Left forelimb (tissue), 1 donor: ENCODE data around the gene MYH14.
"Not testable (repeated sequence)": the region's sequence is repeated elsewhere in the genome, so short reads cannot be mapped to it uniquely, and the experiment has no call there.

Experiments
- DNase-seq: peaks from one replicate; pipeline ENCODE4 v3.0.0-alpha.2; 2018; ENCODE audit warnings: low spot score

The MYH14 gene

DNA sequence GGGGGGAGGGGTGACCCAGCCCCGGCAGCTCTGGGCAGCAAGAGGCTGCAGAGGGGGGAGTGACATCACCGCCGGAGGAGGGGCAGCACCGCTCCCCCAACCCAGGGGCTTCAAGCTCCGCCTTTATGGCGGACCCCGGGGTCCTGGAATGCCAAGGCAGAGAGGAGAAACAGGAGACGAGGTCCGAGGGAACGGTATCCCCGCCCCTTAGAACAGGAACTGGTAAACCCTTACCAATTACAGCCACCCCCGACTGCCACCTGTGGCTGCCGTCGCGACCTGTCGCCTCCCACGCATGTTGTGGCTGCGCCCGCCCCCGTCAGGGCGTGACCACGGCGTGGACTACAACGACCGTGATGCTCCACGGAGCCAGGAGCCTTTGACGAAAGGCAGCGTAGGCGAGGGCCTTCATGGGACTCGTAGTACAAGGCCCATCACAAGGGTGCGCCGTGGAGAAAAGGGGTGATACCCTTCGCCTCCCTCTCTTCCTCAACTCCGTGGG is 129.9 kb downstream of the MYH14 start:
- peak; percentile 87 for DNase-seq

DNA sequence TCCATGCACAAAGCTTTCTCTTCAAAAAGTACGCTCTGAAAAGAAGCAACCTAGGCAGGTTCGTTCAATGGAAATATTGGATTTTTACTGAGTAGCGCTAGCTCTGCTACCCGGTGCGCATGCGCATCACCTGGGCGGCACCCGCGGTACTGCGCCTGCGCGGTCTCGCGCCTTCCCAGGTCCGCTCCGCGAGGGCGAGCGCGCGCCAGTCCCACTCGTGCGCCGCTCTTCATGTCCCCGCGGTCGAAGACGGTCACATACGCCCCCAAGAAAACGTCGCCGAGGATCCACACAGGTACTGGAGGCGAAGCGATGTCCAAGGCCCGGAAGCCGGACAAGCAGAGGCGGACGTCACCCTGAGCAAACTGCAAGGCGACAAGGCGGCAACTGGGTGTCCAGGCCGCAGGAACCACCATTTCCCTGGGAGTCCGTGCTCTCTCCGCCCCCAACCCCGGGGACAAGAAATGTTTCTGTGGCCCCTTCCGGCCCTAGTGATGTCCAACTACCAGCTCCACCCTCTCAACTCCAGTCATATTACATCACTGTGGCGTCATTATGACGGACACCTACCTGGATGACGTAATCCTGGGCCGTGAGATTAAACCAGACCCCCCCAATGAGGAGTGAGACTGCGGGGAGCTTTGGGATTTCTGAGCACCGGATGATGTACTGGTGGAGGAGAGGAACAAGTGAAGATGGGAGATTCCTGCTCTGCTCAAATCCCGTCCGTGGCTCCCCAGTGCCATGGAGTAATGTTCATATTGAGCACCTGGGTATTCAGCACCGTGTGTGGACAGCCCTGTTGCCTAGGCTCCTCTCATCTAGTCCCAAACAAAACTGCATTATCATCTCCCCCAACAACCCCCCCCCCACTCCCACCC is 130.6 kb downstream of the MYH14 start:
- DNase-seq: peak; percentile 89

DNA sequence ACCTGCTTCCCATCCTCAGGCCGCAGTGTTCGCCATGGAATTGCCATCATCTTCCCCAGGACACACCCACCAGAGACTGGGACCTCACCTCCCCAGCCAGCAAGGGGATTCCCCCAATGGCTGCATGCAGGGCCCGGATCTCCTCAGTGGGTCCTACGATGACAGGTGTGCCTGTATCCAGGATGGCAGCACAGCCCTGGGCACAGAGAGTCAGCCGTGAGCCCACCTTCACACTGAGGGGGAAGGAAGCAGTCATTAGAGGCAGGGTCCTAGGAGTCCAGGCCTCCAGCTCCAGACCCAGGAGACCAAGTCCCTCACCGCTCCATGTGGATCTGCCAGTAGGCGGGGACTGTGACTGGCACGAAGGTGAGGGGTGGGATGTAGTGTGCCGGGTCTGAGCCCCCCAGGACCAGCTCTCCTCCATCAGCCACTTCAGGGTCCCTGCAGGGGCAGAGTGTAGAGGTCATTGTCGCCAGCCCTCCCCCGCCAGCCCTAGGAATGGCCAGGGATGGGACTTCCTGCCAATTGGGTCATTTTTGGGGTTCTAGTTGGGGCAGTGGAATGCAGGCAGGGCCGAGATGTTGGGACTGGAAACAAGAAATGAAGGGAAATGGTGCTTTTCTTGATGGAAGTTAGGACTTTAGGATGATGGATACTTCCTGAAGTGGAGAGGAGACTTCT is 131.5 kb downstream of the MYH14 start:
- DNase-seq: no peak

DNA sequence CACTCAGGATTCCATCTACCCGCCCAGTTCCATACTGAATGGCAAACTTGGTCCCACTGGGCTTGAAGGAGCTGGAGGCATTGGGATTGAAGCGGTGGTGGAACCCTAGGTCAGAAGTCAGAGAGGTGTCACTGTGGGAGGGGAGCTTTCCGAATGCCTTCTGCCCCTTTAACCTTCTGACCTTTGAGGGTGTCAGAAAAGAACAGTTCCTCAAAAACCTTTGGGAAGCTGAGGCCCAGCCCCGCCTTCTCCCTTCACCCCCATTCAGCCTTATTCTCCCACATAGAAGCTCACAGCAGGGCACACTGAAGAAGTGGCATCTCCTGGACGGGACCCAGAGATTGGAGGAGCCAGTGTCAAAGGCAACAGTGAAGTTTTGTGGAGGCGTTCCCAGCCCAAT is 133.6 kb downstream of the MYH14 start:
- not testable (repeated sequence) for DNase-seq

DNA sequence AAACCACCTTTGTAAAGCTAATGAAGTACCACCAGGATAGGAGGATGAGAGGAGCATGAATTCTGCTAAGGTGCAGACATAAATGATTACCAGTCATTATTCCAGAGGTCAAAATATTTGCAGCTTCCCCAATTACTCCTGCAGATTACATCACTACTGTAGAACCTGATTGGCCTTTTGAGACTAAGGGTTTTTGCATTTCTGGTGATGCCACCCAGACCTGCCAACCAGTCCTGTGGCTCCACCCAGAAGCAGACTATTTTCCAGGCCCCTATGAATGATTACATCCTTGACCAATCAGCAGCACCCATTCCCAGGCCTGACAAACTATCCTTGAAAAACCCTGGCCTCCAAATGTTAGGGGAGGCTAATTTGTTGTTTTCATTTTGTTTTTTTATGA is 136.9 kb downstream of the MYH14 start:
- DNase-seq: no peak

DNA sequence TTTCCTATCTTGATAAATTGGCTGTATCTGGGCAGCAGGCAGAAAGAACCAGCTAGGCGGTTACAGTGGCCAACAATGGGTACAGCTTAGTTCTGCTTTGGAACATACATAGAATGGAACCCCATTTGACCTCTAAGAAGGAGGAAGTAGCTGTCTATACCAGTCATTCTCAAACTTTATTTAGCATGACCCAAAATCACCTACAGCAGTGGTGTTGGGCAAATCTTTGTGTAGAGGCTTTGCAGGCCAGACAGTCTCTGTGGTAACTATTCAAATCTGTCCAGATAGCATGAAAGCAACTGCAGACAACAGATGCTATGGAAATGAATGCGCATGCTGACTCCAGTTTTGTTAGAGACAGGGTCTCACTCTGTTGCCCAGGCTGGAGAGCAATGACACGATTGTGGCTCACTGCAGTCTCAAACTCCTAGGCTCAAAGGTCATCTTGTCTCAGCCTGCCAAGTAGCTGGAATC is 137.7 kb downstream of the MYH14 start:
- no peak for DNase-seq

DNA sequence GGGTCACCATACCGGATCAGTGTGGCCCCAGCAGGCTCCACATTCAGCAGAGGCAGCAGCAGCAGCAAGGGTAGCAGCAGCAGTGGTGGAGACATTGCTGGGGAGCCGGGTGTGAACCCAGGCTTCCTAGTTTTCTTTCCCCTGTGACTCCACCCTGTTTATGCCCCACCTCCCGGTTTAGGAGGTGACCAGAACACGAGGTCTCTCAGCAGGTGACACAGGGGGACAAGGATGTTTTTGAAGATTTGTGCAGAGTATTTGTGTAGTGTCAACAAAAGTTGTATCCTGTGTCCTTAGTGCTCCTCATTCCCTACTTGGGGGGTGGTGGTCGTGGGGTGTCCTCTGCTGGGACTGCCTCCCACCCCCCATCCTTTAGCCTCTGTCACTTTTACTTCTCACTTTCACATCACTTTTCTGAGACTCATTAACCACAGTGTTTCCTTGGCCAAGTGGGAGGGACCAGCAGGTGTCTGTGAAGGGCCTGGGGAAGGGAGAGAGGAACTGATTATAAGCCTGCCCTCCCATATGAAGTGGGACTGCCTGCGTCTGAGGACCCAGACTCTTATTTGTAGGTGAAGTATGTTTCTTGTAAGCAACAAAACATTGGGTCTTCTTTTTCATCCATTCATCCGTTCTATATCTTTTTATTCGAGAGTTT is 141.4 kb downstream of the MYH14 start:
- DNase-seq: no peak

DNA sequence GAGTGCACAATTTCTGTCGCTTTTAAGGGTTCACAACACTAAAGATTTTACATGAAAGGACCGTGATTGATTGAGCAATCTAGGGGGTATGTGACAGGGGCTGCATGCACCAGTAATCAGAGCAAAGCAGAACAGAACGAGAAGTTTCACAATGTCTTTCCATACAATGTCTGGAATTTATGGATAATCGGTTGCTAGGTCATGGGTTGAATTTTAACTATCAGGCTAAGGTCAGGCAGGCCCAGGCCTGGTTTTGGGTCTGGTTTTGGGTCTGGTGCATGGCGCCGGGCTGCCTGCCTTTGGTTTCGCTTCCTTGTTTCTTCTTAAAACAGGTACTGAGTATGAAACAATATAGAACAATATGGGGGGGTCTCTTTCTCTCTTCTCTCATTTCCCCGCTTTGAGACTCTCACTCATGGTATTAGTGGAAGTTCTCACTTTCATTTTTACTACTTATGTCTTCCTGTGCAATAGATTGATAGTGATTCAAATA is 143.7 kb downstream of the MYH14 start:
- DNase-seq: not testable (repeated sequence)

DNA sequence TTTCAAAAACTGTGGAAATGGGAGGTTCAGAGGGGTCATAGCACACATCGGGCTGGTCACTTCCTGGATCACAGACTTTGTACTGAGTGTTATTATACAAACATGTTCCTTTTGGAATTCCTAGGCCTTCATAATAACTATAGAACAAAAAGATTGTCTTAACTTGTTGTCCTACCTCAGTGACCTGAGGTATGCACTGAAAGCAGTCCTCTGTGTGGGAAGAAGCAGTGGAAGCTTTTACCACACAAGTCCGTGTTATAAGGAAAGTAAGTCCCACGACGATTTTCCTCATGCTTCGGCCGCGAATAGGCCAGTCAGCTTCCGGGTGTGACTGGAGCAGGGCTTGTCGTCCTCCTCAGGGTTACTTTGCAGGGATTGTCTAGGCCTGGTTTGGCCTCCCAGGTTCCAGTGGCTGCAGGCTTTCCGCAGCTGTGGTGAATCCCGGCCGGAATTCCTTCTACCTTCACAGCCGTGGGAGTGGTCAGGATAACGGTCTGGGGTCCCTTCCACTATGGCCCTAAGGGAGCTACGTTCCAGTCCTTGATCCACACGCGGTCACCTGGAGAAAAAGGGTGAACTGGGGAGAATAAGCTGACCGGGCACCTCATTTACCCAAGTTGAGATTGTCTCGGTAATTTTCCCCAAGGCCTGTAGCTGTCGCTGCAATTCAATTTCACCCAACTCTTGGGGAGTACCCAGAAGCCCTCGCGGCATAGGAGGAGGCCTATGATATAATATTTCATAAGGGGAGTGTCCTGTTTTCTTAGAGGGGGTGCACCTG is 146.0 kb downstream of the MYH14 start:
- no peak for DNase-seq

DNA sequence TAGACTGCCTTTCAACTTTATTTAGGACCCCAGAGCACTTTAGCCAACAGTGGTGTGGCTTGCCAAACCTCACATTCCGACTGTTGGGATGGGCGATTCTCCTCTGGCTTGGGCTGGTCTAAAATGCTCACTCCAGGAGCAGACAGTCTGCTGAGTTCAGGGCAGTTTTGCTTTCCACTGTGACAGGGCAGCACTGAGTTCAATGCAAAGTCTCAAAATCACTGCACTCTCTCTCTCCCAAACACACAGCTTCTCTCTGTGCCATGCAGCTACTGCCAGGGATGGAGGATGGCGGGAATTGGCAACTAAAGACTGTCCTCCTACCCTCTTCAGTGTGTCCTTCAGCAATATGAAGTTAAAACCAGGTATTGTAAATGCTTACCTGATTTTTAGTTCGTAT is 148.8 kb downstream of the MYH14 start:
- DNase-seq: no peak

DNA sequence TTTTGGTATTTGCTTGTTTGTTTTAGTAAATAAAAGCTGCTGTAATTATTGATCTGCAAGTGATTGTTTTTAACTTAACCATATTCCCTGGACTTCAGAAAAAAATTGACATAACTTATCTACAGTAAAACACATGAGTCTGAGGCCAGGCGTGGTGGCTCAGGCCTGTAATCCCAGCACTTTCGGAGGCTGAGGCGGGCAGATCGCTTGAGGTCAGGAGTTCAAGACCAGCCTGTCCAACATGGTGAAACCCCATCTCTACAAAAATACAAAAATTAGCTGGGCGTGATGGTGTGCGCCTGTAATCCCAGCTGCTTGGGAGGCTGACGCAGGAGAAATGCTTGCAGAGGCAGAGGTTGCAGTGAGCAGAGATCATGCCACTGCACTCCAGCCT is 150.1 kb downstream of the MYH14 start:
- DNase-seq: not testable (repeated sequence)

DNA sequence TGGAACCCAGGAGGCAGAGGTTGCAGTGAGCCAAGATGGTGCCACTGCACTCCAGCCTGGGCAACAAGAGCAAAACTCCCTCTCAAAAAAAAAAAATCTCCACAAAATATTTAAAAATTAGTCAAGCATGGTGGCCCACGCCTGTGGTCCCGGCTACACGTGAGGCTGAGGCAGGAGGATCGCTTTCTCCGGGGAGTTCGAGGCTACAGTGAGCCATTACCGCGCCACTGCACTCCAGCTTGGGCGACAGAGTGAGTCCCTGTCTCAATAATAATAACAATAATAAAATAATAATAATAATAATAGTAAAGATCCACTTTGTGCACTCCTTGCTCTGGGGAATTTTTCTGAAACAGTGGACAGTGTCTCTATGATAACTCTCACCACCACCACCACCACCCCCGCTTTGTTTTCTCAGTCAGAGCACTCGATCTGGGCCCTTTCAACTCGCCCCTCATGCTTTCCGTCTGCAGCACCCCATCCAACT is 153.3 kb downstream of the MYH14 start:
- DNase-seq: no peak

DNA sequence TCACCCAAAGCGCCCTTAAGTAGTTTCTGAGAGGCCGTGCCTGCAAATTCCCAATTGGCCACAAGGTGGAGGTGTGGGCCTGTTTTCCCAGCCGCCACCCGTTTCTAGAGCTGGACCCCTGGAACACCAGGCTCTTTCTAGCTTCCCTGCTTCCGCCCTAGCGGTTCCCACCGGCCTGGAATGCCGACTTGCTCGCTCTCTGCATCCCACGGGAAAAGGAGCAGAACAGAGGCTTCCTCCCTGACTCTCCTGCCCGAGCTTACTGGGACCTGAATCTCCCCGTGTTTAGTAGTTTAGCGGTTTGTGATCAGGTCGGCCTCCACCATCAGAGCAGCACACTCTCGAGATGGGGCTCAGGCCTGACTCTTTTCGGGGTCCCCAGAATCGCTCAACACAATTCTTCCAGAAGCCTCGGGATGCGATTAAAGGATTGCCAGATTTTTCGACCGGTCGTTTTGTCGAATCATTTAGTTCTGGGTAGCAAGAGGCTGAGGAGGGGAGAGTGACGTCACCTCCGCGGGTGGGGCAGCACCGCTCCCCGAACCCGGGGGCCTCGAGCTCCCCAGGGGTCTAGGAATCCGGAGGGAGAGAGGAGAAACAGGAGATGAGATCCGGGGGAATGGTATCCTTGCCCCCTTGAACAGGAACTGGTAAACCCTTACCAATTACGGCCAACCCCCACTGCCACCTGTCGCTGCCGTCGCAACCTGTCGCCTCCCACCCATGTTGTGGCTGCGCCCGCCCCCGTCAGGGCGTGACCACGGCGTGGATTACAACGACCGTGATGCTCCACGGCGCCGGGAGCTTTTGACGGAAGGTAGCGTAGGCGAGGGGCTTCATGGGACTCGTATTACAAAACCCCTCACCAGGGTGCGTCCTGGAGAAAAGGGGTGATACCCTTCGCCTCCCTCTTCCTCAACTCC is 154.0 kb downstream of the MYH14 start:
- DNase-seq: peak; percentile 80

DNA sequence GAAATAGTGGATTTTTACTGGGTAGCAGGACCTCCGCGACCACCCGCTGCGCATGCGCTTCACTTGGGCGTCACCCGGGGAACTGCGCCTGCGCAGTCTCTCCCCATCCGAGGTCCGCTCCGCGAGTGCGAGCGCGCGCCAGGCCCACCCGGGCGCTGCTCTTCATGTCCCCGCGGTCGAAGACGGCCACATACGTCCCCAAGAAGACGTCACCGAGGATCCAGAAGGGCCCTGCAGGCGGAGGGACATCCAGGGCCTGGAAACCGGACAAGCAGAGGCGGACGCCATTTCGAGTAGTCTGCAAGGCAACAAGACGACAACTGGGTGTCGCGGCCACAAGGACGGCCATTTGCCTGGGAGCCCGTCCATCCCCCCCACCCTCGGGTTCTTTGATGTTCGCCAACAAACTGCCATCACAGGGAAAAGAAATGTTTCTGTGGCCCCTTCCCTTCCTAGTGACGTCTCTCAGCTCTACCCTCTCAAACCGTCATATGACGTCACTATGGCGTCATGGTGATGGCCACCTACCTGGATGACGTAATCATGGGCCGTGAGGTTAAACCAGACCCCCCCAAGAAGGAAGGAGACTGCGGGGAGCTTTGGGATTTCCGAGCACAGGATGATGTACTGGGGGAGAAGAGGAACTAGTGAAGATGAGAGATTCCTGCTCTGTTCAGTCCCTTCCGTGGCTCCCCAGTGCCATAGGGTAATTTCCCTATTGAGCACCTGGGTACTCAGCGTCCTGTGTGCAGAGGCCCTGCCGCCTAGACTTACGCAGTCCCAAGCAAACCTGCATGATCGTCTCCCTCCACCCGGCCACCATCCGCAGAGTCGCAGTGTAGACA is 155.3 kb downstream of the MYH14 start:
- peak; percentile 88 for DNase-seq

DNA sequence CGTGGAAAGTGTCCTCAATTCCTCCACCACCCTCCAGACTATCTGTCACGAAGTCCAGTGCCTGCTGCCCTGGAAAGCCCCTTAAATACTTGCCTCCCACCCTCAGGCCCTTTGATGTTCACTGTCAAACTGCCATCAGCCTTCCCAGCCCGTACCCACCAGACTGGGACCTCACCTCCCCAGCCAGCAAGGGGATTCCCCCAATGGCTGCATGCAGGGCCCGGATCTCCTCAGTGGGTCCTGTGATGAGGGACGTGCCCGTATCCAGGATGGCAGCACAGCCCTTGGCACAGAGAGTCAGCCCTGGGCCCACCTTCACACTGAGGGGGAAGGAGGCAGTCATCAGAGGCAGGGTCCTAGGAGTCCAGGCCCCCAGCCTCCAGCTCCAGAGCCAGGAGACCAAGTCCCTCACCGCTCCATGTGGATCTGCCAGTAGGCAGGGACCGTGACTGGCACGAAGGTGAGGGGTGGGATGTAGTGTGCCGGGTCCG is 156.0 kb downstream of the MYH14 start:
- DNase-seq: no peak
